GM12892 (cell line): ENCODE data around the gene ZNF644.

Source experiments
- POLR2A ChIP-seq: IDR thresholded peaks from 2 replicates; pipeline ENCODE4 v1.6.1; 2011; ENCODE audit warnings: low read depth, low read length, control low read depth
- POLR2AphosphoS5 ChIP-seq: IDR thresholded peaks from 2 replicates; pipeline ENCODE4 v1.6.1; 2011; ENCODE audit warnings: low read depth, low read length, control low read depth

GRCh38 chr1:90943966-90944365, 77.9 kb downstream of the ZNF644 start:
- TF ChIP-seq POLR2A (no peak), POLR2AphosphoS5 (no peak)
